Sigmoid colon (tissue), 7 donors: Measurements from ENCODE around the gene TEX44. TPM values are rescaled to one million over a fixed set of nuclear protein-coding genes. Genes with fewer than 3 reads are reported as not detected.

Experiments
- DNase-seq: peaks from one replicate; pipeline ENCODE4 v3.0.0-alpha.2; 2019
- H3K27ac ChIP-seq, 4 donors: fragments of 200-600 bp; sonication (generic); one replicate each; pipeline ENCODE4 v1.5.1; 2016 to 2019; ENCODE audit warnings: mild to moderate bottlenecking in 1 of 4
- H3K27me3 ChIP-seq, 3 donors: fragments of 200-600 bp; sonication (generic); one replicate each; pipeline ENCODE4 v1.5.1; 2019; ENCODE audit warnings: mild to moderate bottlenecking in 1 of 3
- H3K36me3 ChIP-seq, 4 donors: fragments of 200-600 bp; sonication (generic); one replicate each; pipeline ENCODE4 v1.5.1; 2016 to 2019
- H3K4me1 ChIP-seq, 4 donors: fragments of 200-600 bp; sonication (generic); one replicate each; pipeline ENCODE4 v1.5.1; 2017 to 2019
- H3K4me3 ChIP-seq, 4 donors: fragments of 200-600 bp; sonication (generic); one replicate each; pipeline ENCODE4 v1.5.1; 2017 to 2019; ENCODE audit warnings: mild to moderate bottlenecking in 2 of 4, moderate library complexity in 1 of 4
- H3K9me3 ChIP-seq, 4 donors: fragments of 200-600 bp in 3 of 4; sonication (generic) in 3 of 4; one replicate each; pipeline versions ENCODE4 v1.5.1 to v1.6.1; 2013 to 2019
- EP300 ChIP-seq, 4 donors: sonication (generic); formaldehyde crosslinking; IDR thresholded peaks; one replicate each; pipeline ENCODE4 v1.6.1; 2017; ENCODE audit warnings: antibody characterized with exemption in 4 of 4
- POLR2A ChIP-seq, 2 donors: fragments of 450-650 bp; IDR thresholded peaks; one replicate each; pipeline ENCODE4 v1.6.1; 2016; ENCODE audit warnings: antibody characterized with exemption in 2 of 2, mild to moderate bottlenecking in 2 of 2, moderate library complexity in 2 of 2
- POLR2AphosphoS5 ChIP-seq, 4 donors: sonication (generic); formaldehyde crosslinking; IDR thresholded peaks; one replicate each; pipeline ENCODE4 v1.6.1; 2017; ENCODE audit warnings: antibody characterized with exemption in 4 of 4
- WGBS, 2 donors: extraction: QIAGEN DNeasy Blood & Tissue Kit; methylation state at CpG; one replicate each; pipeline ENCODE4 v1.1.7; 2013; 5-methylcytosine and 5-hydroxymethylcytosine counted together
- intact Hi-C: fragments of 100-400 bp; cut with DNase I; formaldehyde crosslinking; loops from one replicate; pipeline ENCODE4 v1.15.1; 2023
- polyA plus RNA-seq, 3 donors: library from polyadenylated mRNA; stranded (reverse); fragments of 200-250 nt; gene quantifications; one replicate each; pipeline ENCODE4 v1.2.3, GENCODE V29; 2013
- total RNA-seq, 4 donors: library from RNA; depleted of rRNA; stranded (reverse); fragments of >200 nt; gene quantifications; one replicate each; pipeline ENCODE4 v1.1.0, GENCODE V29; 2016
- TF ChIP-seq, protein P1 (sequence below), 4 experiments: fragments of 450-650 bp in 3 of 4; fragments of 200-600 bp in 1 of 4; IDR thresholded peaks; one replicate each; pipeline ENCODE4 v1.5.1; 2016 to 2019; ENCODE audit warnings: antibody characterized with exemption in 4 of 4, mild to moderate bottlenecking in 3 of 4, moderate library complexity in 2 of 4
- donor health status: healthy with polysubstance abuse.
- donor health status: Bipolar disorder and iron deficiency.
- donor health status: healthy.

Gene TEX44
- total and polyA plus RNA-seq, 7 donors = not detected

- TF ChIP-seq, protein P1, sequence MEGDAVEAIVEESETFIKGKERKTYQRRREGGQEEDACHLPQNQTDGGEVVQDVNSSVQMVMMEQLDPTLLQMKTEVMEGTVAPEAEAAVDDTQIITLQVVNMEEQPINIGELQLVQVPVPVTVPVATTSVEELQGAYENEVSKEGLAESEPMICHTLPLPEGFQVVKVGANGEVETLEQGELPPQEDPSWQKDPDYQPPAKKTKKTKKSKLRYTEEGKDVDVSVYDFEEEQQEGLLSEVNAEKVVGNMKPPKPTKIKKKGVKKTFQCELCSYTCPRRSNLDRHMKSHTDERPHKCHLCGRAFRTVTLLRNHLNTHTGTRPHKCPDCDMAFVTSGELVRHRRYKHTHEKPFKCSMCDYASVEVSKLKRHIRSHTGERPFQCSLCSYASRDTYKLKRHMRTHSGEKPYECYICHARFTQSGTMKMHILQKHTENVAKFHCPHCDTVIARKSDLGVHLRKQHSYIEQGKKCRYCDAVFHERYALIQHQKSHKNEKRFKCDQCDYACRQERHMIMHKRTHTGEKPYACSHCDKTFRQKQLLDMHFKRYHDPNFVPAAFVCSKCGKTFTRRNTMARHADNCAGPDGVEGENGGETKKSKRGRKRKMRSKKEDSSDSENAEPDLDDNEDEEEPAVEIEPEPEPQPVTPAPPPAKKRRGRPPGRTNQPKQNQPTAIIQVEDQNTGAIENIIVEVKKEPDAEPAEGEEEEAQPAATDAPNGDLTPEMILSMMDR (IDR thresholded peaks at IDR 0.05) = no peak
- TF ChIP-seq POLR2A (IDR thresholded peaks at IDR 0.05) (no peak), EP300 (IDR thresholded peaks at IDR 0.05) (no peak), POLR2AphosphoS5 (IDR thresholded peaks at IDR 0.05) (peak in 1 of 4 donors; percentile 13)
Measured at GRCh38 chr2:231640241-231640640, 47.6 kb downstream of the TEX44 start.

DNA sequence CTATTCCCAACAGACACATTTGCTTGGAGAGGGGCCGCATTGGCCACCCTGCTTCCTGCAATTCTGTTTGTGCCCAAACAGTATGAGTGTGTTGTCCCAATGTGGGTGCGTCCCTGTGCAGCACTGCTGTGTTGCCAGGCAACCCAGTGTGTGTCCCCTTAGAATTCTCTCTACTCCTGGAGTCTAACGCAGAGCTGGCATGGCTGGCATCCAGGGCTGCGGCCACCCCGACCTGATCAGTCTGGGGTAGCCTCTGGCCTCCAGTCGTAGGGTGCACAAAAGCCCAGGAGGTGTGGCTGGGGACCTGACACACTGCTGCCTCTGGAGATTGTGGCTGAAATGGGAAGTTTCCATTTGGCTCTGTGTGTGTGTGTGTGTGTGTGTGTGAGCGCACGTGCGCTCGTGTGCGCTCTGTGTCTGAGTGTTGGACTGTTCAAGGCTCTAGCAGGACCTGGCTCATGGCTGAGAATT is 48.0 kb downstream of the TEX44 start:
- intact Hi-C loops = no loop called here
- peak; percentile 81 for DNase-seq
- WGBS, 2 donors = 16 to 51% methylated on average over 11 of the region's 11 CpGs
- Histone ChIP-seq H3K4me1 (peaks cover 0 to 31% (median 29%) of the 10 kb centered on the region in 4 donors), H3K27ac (peak overlapping the region; percentile 70 to 96 (median 78)), H3K4me3 (no peak overlapping the region), H3K27me3 (no peaks in the 10 kb centered on the region), H3K9me3 (no peaks in the 10 kb centered on the region), H3K36me3 (no peaks in the 10 kb centered on the region)
- TF ChIP-seq POLR2A (IDR thresholded peaks at IDR 0.05) (no peak), POLR2AphosphoS5 (IDR thresholded peaks at IDR 0.05) (peak in 1 of 4 donors; percentile 55)

More at GRCh38 chr2:231640241-231640640, 47.6 kb downstream of the TEX44 start:
- H3K36me3 ChIP-seq = no peaks in the 10 kb centered on the region
- peaks cover 0 to 34% (median 31%) of the 10 kb centered on the region in 4 donors for H3K4me1 ChIP-seq
- WGBS, 2 donors = 51 to 63% methylated on average over 6 of the region's 6 CpGs
- intact Hi-C loops = no loop called here
- no peak overlapping the region for H3K4me3 ChIP-seq
- no peaks in the 10 kb centered on the region for H3K27me3 ChIP-seq
- H3K9me3 ChIP-seq = no peaks in the 10 kb centered on the region
- DNase-seq = no peak
- peak overlapping the region; percentile 70 to 96 (median 78) for H3K27ac ChIP-seq

GRCh38 chr2:231642631-231643494 is 50.2 kb downstream of the TEX44 start:
- Histone ChIP-seq H3K36me3 (no peaks in the 10 kb centered on the region), H3K27me3 (no peaks in the 10 kb centered on the region), H3K9me3 (no peaks in the 10 kb centered on the region), H3K4me3 (peak overlapping the region in 3 of 4 donors; percentile 18 to 38 (median 26)), H3K27ac (peak overlapping the region; percentile 84 to 96 (median 91)), H3K4me1 (peaks cover 0 to 31% (median 29%) of the 10 kb centered on the region in 4 donors)
- peak; percentile 95 for DNase-seq
- intact Hi-C loops = loop anchor here (1.0 kb wide), 2 partner anchors 19 to 29 kb away; no protein-coding TSS in a partner anchor
- WGBS, 2 donors = 9 to 17% methylated on average over 30 of the region's 30 CpGs
- peak; percentile 81 to 93 (median 85) for TF ChIP-seq POLR2AphosphoS5 (IDR thresholded peaks at IDR 0.05)
- peak in 2 of 4 donors; percentile 67 to 81 for TF ChIP-seq EP300 (IDR thresholded peaks at IDR 0.05)
- TF ChIP-seq, protein P1 (IDR thresholded peaks at IDR 0.05) = no peak
- TF ChIP-seq POLR2A (IDR thresholded peaks at IDR 0.05) = peak; percentile 28 to 47

GRCh38 chr2:231643495-231643888 is 50.8 kb downstream of the TEX44 start:
- Histone ChIP-seq H3K4me3 (peak overlapping the region in 1 of 4 donors; percentile 38), H3K4me1 (peaks cover 0 to 31% (median 29%) of the 10 kb centered on the region in 4 donors), H3K9me3 (no peaks in the 10 kb centered on the region), H3K27ac (peak overlapping the region; percentile 84 to 96 (median 91)), H3K27me3 (no peaks in the 10 kb centered on the region), H3K36me3 (no peaks in the 10 kb centered on the region)
- intact Hi-C loops = loop anchor here (1.0 kb wide), 1 partner anchor 19 kb away; no protein-coding TSS in a partner anchor
- WGBS, 2 donors = 83 to 88% methylated on average over 8 of the region's 8 CpGs
- TF ChIP-seq EP300 (IDR thresholded peaks at IDR 0.05) = no peak
- TF ChIP-seq, protein P1 (IDR thresholded peaks at IDR 0.05) = no peak
- no peak for TF ChIP-seq POLR2A (IDR thresholded peaks at IDR 0.05)
- no peak for TF ChIP-seq POLR2AphosphoS5 (IDR thresholded peaks at IDR 0.05)
- DNase-seq = no peak

Other genes with a start within 250 kb of the TEX44 start
- gene B3GNT7, start 197.2 kb upstream of the TEX44 start, total RNA-seq = 1 to 10 TPM; 2.9 to 5.0 (median 3.5) TPM
- gene B3GNT7, start 197.2 kb upstream of the TEX44 start, polyA plus RNA-seq = 10 to 100 TPM; 11.6 to 40.9 (median 12.0) TPM
- 100 to 1,000 TPM; 100 to 227 (median 126) TPM for gene NCL, start 128.4 kb upstream of the TEX44 start, total RNA-seq
- gene NCL, start 128.4 kb upstream of the TEX44 start, polyA plus RNA-seq = 100 to 1,000 TPM in 2 of 3 donors, 10 to 100 TPM in 1; 82.1 to 273 (median 112) TPM
- under 1 TPM in 3 of 4 donors, not detected in 1; 0.14 to 0.36 (median 0.16) TPM for gene NMUR1, start 62.4 kb upstream of the TEX44 start, total RNA-seq
- gene NMUR1, start 62.4 kb upstream of the TEX44 start, polyA plus RNA-seq = under 1 TPM in 2 of 3 donors, not detected in 1; 0.23 to 0.28 TPM
- gene PTMA, start 115.7 kb downstream of the TEX44 start, total RNA-seq = 1,000 to 10,000 TPM in 2 of 4 donors, 100 to 1,000 TPM in 2; 807 to 1,142 (median 1,007) TPM
- gene PTMA, start 115.7 kb downstream of the TEX44 start, polyA plus RNA-seq = 1,000 to 10,000 TPM; 1,787 to 2,683 (median 1,800) TPM
- gene PDE6D, start 188.4 kb downstream of the TEX44 start, total RNA-seq = 10 to 100 TPM; 19.9 to 44.9 (median 26.3) TPM
- 10 to 100 TPM; 23.1 to 28.9 (median 24.6) TPM for gene PDE6D, start 188.4 kb downstream of the TEX44 start, polyA plus RNA-seq
- gene COPS7B, start 193.6 kb downstream of the TEX44 start, total RNA-seq = 10 to 100 TPM; 16.8 to 43.8 (median 24.9) TPM
- 10 to 100 TPM in 2 of 3 donors, 1 to 10 TPM in 1; 8.1 to 27.8 (median 15.0) TPM for gene COPS7B, start 193.6 kb downstream of the TEX44 start, polyA plus RNA-seq